ENCODE measurements around the gene KRTAP15-1. TPM values are rescaled to one million over a fixed set of nuclear protein-coding genes. Genes with fewer than 3 reads are reported as not detected.

KRTAP15-1 gene
- total and polyA plus RNA-seq, 3 experiments from 2014 or later: not detected

DNA sequence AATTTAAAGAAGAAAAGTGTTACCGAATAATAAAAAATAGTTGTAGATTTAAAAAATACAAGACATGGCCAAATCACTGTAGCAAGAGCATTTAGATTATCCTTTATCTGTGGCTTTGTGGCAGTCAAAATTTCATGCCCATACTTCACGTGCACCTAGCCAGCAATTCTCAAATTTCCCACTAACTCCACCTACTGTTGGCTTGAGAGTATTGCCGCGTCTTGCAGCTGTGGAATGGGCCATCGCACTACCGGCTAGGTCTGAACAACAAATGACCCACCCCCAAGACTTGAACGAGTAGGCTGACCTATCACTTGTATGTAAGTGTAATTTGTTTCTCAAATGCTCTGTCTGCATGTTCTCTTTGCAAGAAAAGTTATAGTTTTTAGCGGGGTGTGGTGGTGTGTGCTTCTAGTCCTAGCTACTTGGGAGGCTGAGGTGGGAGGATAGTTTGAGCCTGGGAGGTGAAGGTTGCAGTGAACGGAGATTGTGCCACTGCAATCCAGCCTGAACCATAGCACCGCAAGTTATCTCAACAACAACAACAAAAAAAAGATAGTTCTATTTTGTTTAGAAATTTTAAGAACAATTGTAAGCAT lies 5.9 kb upstream of the KRTAP15-1 start:
- H3K9me3 Mint-ChIP-seq: peaks cover 0 to 4% (median 0%) of the 10 kb centered on the region in 5 donors
- no peaks in the 10 kb centered on the region for H3K27me3 ChIP-seq (ENCODE audit: insufficient read depth, low read length, poor library complexity, severe bottlenecking)

GRCh38 chr21:30437010-30437565 lies 3.0 kb upstream of the KRTAP15-1 start:
- Mint-ChIP-seq H3K4me3 (no peak overlapping the region), H3K36me3 (no peaks in the 10 kb centered on the region), H3K27ac (no peak overlapping the region), H3K4me1 (no peaks in the 10 kb centered on the region), H3K27me3 (no peaks in the 10 kb centered on the region), H3K9me3 (peaks cover 0 to 10% (median 0%) of the 10 kb centered on the region in 5 donors)
- H3K4me3 ChIP-seq (ENCODE audit: low read length): no peak overlapping the region
- H3K4me1 ChIP-seq (ENCODE audit: insufficient read depth, low read length): no peaks in the 10 kb centered on the region
- H3K27ac ChIP-seq (ENCODE audit: low read depth, low read length): no peak overlapping the region
- ChIA-PET CTCF (interaction anchor here (0.7 kb wide), 1 partner anchor 88 kb away, joined by 3 read pairs; the partner anchor contains the start of gene KRTAP23-1), POLR2A (no interaction called here)
- no peak for DNase-seq
- H3K36me3 ChIP-seq (ENCODE audit: insufficient read depth, low read length): no peaks in the 10 kb centered on the region
- H3K9me3 ChIP-seq (ENCODE audit: low read length): no peaks in the 10 kb centered on the region
- no peaks in the 10 kb centered on the region for H3K27me3 ChIP-seq (ENCODE audit: insufficient read depth, low read length, poor library complexity, severe bottlenecking)

More for the DNA sequence above, 5.9 kb upstream of the KRTAP15-1 start:
- Mint-ChIP-seq H3K36me3 (no peaks in the 10 kb centered on the region), H3K4me1 (no peaks in the 10 kb centered on the region), H3K27me3 (no peaks in the 10 kb centered on the region), H3K27ac (no peak overlapping the region), H3K4me3 (no peak overlapping the region)
- no peaks in the 10 kb centered on the region for H3K9me3 ChIP-seq (ENCODE audit: low read length)
- ChIA-PET CTCF (no interaction called here), POLR2A (interaction anchor here (0.6 kb wide), 1 partner anchor 97 kb away, joined by 3 read pairs; the partner anchor contains the start of gene KRTAP27-1)
- no peak for DNase-seq
- H3K4me1 ChIP-seq (ENCODE audit: insufficient read depth, low read length): no peaks in the 10 kb centered on the region
- no peaks in the 10 kb centered on the region for H3K36me3 ChIP-seq (ENCODE audit: insufficient read depth, low read length)
- no peak overlapping the region for H3K27ac ChIP-seq (ENCODE audit: low read depth, low read length)
- no peak overlapping the region for H3K4me3 ChIP-seq (ENCODE audit: low read length)

GRCh38 chr21:30443226-30443625 lies 3.2 kb downstream of the KRTAP15-1 start:
- Mint-ChIP-seq H3K4me1 (no peaks in the 10 kb centered on the region), H3K4me3 (no peak overlapping the region), H3K36me3 (no peaks in the 10 kb centered on the region), H3K27me3 (no peaks in the 10 kb centered on the region), H3K27ac (no peak overlapping the region), H3K9me3 (peaks cover 0 to 6% (median 2%) of the 10 kb centered on the region in 5 donors)
- no peak overlapping the region for H3K4me3 ChIP-seq (ENCODE audit: low read length)
- H3K27ac ChIP-seq (ENCODE audit: low read depth, low read length): no peak overlapping the region
- H3K9me3 ChIP-seq (ENCODE audit: low read length): no peaks in the 10 kb centered on the region
- POLR2A ChIA-PET: no interaction called here
- no peaks in the 10 kb centered on the region for H3K36me3 ChIP-seq (ENCODE audit: insufficient read depth, low read length)
- no peaks in the 10 kb centered on the region for H3K27me3 ChIP-seq (ENCODE audit: insufficient read depth, low read length, poor library complexity, severe bottlenecking)
- DNase-seq: no peak
- no peaks in the 10 kb centered on the region for H3K4me1 ChIP-seq (ENCODE audit: insufficient read depth, low read length)
- CTCF ChIA-PET: no interaction called here

- H3K36me3 Mint-ChIP-seq: no peaks in the 10 kb centered on the region
- no peaks in the 10 kb centered on the region for H3K36me3 ChIP-seq (ENCODE audit: insufficient read depth, low read length)
- POLR2A ChIA-PET: no interaction called here
- peaks cover 0 to 6% (median 2%) of the 10 kb centered on the region in 5 donors for H3K9me3 Mint-ChIP-seq
- no peaks in the 10 kb centered on the region for H3K27me3 ChIP-seq (ENCODE audit: insufficient read depth, low read length, poor library complexity, severe bottlenecking)
- H3K4me3 ChIP-seq (ENCODE audit: low read length): no peak overlapping the region
- no peak overlapping the region for H3K27ac ChIP-seq (ENCODE audit: low read depth, low read length)
- no peak for DNase-seq
- no peaks in the 10 kb centered on the region for H3K27me3 Mint-ChIP-seq
- no peaks in the 10 kb centered on the region for H3K4me1 Mint-ChIP-seq
- no peaks in the 10 kb centered on the region for H3K9me3 ChIP-seq (ENCODE audit: low read length)
- no peak overlapping the region for H3K4me3 Mint-ChIP-seq
- H3K27ac Mint-ChIP-seq: no peak overlapping the region
- H3K4me1 ChIP-seq (ENCODE audit: insufficient read depth, low read length): no peaks in the 10 kb centered on the region
- CTCF ChIA-PET: no interaction called here
These were observed 4.1 kb downstream of the KRTAP15-1 start for GRCh38 chr21:30444204-30444603.

DNA sequence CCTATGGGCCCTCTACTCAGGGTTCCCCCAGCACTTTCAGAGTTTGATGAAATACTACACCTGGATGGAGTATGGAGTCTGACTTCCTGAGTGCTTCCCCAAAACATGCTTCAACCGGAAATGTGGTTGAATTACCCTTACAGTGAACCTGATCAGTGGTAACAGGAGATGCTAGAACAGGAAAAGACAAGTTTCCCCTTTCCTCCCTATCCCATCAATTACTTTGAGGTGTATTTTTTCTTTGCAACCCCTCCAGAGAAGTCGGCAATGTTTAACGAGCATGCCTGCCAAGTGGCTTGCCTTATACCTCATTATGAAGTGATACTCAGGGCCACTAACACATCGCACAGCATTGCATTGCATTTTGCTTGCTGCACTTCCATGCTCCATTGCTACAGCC lies 7.0 kb downstream of the KRTAP15-1 start:
- Mint-ChIP-seq H3K9me3 (peaks cover 0 to 4% (median 0%) of the 10 kb centered on the region in 5 donors), H3K4me3 (no peak overlapping the region), H3K36me3 (no peaks in the 10 kb centered on the region), H3K27me3 (no peaks in the 10 kb centered on the region), H3K27ac (no peak overlapping the region), H3K4me1 (no peaks in the 10 kb centered on the region)
- Histone ChIP-seq H3K9me3 (ENCODE audit: low read length) (no peaks in the 10 kb centered on the region), H3K36me3 (ENCODE audit: insufficient read depth, low read length) (no peaks in the 10 kb centered on the region), H3K4me3 (ENCODE audit: low read length) (no peak overlapping the region), H3K27me3 (ENCODE audit: insufficient read depth, low read length, poor library complexity, severe bottlenecking) (no peaks in the 10 kb centered on the region), H3K4me1 (ENCODE audit: insufficient read depth, low read length) (no peaks in the 10 kb centered on the region), H3K27ac (ENCODE audit: low read depth, low read length) (no peak overlapping the region)
- ChIA-PET CTCF (no interaction called here), POLR2A (no interaction called here)
- DNase-seq: no peak

DNA sequence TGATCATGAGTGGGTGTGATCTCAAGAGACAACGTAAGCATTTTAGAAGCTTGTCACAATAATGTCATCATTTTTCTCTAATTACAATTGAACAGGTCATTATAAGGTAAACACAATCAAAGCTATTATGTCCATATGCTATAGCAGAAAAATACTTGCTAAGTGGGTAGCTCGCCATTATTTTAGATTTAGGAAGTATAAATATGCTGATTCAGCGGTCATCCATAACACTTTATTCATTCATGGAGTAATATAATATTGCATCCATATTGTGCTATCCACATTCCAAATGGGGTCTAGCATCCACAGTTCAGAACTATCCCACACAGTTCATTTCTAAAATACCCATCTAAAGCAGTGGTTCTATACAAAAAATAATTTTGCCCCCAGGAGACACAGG lies 8.4 kb downstream of the KRTAP15-1 start:
- Mint-ChIP-seq H3K4me1 (no peaks in the 10 kb centered on the region), H3K27ac (no peak overlapping the region), H3K27me3 (no peaks in the 10 kb centered on the region), H3K9me3 (peaks cover 0 to 4% (median 1%) of the 10 kb centered on the region in 5 donors), H3K4me3 (no peak overlapping the region), H3K36me3 (no peaks in the 10 kb centered on the region)
- H3K9me3 ChIP-seq (ENCODE audit: low read length): no peaks in the 10 kb centered on the region
- no peak overlapping the region for H3K4me3 ChIP-seq (ENCODE audit: low read length)
- no peaks in the 10 kb centered on the region for H3K4me1 ChIP-seq (ENCODE audit: insufficient read depth, low read length)
- no peaks in the 10 kb centered on the region for H3K27me3 ChIP-seq (ENCODE audit: insufficient read depth, low read length, poor library complexity, severe bottlenecking)
- no peaks in the 10 kb centered on the region for H3K36me3 ChIP-seq (ENCODE audit: insufficient read depth, low read length)
- DNase-seq: no peak
- H3K27ac ChIP-seq (ENCODE audit: low read depth, low read length): no peak overlapping the region
- CTCF ChIA-PET: no interaction called here
- POLR2A ChIA-PET: no interaction called here

DNA sequence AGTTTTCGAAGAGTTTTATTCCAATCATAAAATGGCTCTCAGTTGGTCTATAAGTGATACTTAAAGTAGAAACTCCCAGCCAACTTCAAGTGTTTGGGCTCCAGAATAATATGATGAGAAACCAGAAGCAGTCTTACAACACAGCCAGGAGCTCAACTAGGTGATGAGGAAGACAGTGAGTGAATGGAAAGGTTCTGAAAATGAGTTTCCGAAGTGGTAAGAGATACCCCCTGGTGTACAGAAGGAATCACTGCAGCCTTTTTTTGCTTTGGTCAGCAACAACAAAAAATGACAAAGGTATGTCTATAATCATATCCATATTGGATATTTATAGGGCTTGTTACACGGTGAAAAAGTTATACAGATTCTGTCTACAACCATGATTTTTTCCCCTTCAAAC lies 23.6 kb downstream of the KRTAP15-1 start:
- Histone ChIP-seq H3K36me3 (ENCODE audit: insufficient read depth, low read length) (no peaks in the 10 kb centered on the region), H3K4me1 (ENCODE audit: insufficient read depth, low read length) (no peaks in the 10 kb centered on the region), H3K4me3 (ENCODE audit: low read length) (no peak overlapping the region), H3K27me3 (ENCODE audit: insufficient read depth, low read length, poor library complexity, severe bottlenecking) (no peaks in the 10 kb centered on the region), H3K9me3 (ENCODE audit: low read length) (no peaks in the 10 kb centered on the region), H3K27ac (ENCODE audit: low read depth, low read length) (no peak overlapping the region)
- Mint-ChIP-seq H3K9me3 (peaks cover 0 to 11% (median 3%) of the 10 kb centered on the region in 5 donors), H3K27ac (no peak overlapping the region), H3K4me1 (no peaks in the 10 kb centered on the region), H3K27me3 (no peaks in the 10 kb centered on the region), H3K4me3 (no peak overlapping the region), H3K36me3 (no peaks in the 10 kb centered on the region)
- CTCF ChIA-PET: no interaction called here
- no peak for DNase-seq
- POLR2A ChIA-PET: no interaction called here

- no peaks in the 10 kb centered on the region for H3K9me3 ChIP-seq (ENCODE audit: low read length)
- ChIA-PET CTCF (no interaction called here), POLR2A (no interaction called here)
- H3K36me3 ChIP-seq (ENCODE audit: insufficient read depth, low read length): no peaks in the 10 kb centered on the region
- Mint-ChIP-seq H3K27me3 (no peaks in the 10 kb centered on the region), H3K4me1 (no peaks in the 10 kb centered on the region), H3K4me3 (no peak overlapping the region), H3K9me3 (peaks cover 0 to 5% (median 3%) of the 10 kb centered on the region in 5 donors), H3K36me3 (no peaks in the 10 kb centered on the region), H3K27ac (no peak overlapping the region)
- no peak overlapping the region for H3K4me3 ChIP-seq (ENCODE audit: low read length)
- DNase-seq: no peak
- H3K4me1 ChIP-seq (ENCODE audit: insufficient read depth, low read length): no peaks in the 10 kb centered on the region
- no peak overlapping the region for H3K27ac ChIP-seq (ENCODE audit: low read depth, low read length)
- H3K27me3 ChIP-seq (ENCODE audit: insufficient read depth, low read length, poor library complexity, severe bottlenecking): no peaks in the 10 kb centered on the region
These were observed 29.0 kb downstream of the KRTAP15-1 start for GRCh38 chr21:30468900-30469714.

Measured in CD8-positive, alpha-beta memory T cell (primary cell).